GM12865 (cell line): Measurements from ENCODE around the gene WDR20.

Experiments
- DNase-seq: peaks from one replicate; pipeline ENCODE4 v3.0.0; 2010; ENCODE audit warnings: low read depth
- H3K4me3 ChIP-seq: 2 replicates; pipeline ENCODE4 v1.5.1; 2011; ENCODE audit warnings: mild to moderate bottlenecking, low read depth, low read length, control low read depth
- TF ChIP-seq, protein P1 (sequence below): IDR thresholded peaks from 2 replicates; pipeline ENCODE4 v1.5.1; 2011; ENCODE audit warnings: low read length, control low read depth, low read depth, inconsistent platforms; ENCODE audit not compliant: insufficient read depth; ENCODE audit errors: missing control alignments

The WDR20 gene

DNA sequence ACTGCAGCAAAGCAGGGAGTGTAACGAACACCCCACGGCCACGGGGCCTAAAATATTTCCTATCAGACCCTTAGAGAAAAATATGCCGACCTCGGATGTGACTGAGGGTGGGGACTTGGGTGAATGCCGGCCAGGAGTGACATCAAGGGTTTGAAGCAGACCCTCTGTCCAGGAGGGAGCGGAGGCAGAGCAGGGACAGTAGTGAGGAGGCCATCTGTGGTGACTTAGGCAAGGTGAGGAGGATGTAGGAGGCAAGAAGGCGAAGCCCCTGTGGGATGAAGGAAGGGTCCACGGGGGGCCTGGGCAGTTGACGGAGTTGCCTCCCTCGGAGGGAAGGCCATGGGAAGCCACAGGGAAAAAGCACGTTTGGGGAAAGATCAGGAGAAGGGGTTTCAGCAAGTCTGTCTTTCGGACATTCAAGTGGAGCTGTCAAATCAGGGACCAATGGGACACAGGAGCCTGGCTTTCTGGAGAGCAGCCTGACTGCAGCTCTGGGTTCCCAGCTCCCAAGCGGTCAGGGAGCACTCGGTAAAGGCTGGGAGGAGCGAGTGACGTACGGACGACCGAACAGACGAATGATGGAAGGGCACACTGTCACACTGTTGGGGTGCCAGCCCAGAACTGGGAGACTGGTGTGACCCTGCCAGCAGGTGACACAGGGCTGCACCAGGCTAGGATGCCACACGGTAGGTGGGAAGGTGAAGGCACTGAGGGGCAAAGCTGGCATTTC lies 90.9 kb downstream of the WDR20 start:
- H3K4me3 ChIP-seq: no peak overlapping the region
- TF ChIP-seq, protein P1, sequence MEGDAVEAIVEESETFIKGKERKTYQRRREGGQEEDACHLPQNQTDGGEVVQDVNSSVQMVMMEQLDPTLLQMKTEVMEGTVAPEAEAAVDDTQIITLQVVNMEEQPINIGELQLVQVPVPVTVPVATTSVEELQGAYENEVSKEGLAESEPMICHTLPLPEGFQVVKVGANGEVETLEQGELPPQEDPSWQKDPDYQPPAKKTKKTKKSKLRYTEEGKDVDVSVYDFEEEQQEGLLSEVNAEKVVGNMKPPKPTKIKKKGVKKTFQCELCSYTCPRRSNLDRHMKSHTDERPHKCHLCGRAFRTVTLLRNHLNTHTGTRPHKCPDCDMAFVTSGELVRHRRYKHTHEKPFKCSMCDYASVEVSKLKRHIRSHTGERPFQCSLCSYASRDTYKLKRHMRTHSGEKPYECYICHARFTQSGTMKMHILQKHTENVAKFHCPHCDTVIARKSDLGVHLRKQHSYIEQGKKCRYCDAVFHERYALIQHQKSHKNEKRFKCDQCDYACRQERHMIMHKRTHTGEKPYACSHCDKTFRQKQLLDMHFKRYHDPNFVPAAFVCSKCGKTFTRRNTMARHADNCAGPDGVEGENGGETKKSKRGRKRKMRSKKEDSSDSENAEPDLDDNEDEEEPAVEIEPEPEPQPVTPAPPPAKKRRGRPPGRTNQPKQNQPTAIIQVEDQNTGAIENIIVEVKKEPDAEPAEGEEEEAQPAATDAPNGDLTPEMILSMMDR: no peak
- no peak for DNase-seq

GRCh38 chr14:102231476-102232347 lies 92.0 kb downstream of the WDR20 start:
- DNase-seq: no peak
- H3K4me3 ChIP-seq: no peak overlapping the region
- TF ChIP-seq, protein P1: no peak

GRCh38 chr14:102232348-102232625 lies 92.6 kb downstream of the WDR20 start:
- H3K4me3 ChIP-seq: no peak overlapping the region
- DNase-seq: no peak
- TF ChIP-seq, protein P1: no peak

DNA sequence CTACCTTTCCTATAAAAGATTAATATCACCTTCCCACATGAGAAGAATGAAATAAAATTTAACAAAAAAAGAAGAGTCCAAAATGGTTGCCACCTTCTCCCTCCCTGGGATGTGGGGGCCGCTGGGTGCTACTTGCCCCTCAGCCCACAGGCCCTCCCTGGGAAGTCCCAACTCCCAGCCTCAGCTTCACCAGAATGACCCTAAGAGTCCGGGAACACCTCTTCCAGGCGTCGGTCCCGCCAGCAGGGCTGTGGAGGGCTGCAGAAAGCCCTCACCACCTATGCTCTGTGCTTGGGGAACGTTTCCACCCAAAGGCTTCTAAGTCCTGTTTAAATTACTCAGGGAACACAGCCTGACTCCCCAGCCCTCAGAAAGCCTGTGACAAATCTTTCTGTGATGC lies 93.4 kb downstream of the WDR20 start:
- H3K4me3 ChIP-seq: no peak overlapping the region
- DNase-seq: no peak
- TF ChIP-seq, protein P1: no peak

DNA sequence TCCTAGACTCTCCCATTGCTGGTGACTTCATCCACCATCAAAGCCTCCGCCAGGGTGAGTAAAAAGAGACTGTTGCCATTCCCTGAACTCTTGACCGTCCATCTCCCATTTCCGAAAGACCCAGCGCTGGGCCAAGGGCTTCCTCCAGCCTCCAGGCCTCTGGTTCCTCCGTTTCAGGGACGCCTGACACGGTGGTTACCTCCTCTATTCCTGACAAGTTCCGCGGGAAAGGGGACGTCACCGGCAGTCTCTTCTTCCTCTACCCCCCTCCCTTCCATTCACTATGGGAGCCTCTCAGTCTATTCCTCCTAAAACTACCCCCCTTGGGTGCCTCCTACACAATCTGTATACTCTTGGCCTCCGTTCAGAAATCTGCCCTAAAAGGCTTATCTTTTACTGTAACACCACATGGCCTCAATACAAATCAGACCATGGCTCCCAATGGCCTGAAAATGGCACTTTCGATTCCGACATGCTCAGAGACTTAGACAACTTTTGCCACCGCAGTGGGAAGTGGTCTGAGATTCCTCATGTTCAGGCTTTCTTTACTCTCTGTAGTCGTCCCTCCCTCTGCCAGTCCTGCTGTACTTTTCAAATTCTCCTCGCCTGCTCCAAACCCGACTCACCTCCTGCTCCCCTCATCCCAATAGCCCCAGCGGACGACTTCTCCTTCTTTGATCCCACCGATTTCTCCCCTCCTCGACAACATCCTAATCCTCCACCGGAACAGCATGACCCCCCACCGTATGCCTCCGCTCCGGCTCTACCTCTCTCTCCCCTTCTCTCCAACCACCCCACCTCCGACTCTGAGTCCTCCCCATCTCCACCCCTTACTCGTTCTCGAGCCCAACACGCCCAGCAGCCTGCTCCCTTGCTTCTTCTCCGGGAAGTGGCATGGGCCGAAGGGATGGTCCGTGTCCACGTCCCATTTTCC lies 94.9 kb downstream of the WDR20 start:
- TF ChIP-seq, protein P1: no peak
- no peak for DNase-seq
- no peak overlapping the region for H3K4me3 ChIP-seq

DNA sequence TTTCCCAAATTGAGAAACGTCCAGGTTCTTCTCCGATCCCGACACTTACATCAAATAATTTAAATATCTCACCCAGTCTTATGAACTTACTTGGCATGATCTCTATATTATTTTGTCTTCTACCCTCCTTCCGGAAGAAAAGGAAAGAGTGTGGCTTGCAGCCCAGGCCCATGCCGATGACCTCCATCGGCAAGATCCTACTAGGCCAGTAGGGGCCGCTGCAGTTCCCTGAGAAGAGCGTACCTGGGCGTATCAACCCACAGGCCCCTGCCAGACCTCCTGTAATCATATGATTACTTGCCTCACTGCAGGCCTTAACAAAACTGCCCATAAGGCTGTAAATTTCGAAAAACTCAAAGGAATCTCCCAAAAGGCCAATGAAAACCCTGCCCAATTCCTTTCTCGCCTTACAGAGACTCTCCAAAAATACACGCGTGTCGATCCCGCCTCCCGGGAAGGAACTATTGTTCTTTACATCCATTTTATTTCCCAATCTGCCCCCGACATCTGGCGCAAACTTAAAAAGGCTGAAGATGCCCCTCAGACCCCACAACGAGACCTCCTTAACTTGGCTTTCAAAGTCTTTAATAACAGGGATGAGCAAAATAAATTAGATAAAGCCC lies 95.7 kb downstream of the WDR20 start:
- TF ChIP-seq, protein P1: peak; percentile 86
- DNase-seq: peak; percentile 82
- no peak overlapping the region for H3K4me3 ChIP-seq
